Skeletal muscle cell (primary cell): Measurements from ENCODE around the gene KRTAP5-3.
"Not testable (repeated sequence)": the region's sequence is repeated elsewhere in the genome, so short reads cannot be mapped to it uniquely, and the experiment has no call there.

ENCODE experiments used
- DNase-seq: peaks from one replicate; pipeline ENCODE4 v3.0.0-alpha.2; 2010; ENCODE audit warnings: low read depth
- H3K4me3 ChIP-seq: 2 replicates; pipeline ENCODE4 v1.5.1; 2011; ENCODE audit warnings: low read depth, mild to moderate bottlenecking, control low read depth, low read length, moderate library complexity

KRTAP5-3 gene

GRCh38 chr11:1625541-1625940 is 17.3 kb upstream of the KRTAP5-3 start:
- no peak for DNase-seq
- no peak overlapping the region for H3K4me3 ChIP-seq

GRCh38 chr11:1624621-1625020 is 16.4 kb upstream of the KRTAP5-3 start:
- H3K4me3 ChIP-seq: no peak overlapping the region
- no peak for DNase-seq

- DNase-seq: no peak
- no peak overlapping the region for H3K4me3 ChIP-seq
These were observed 15.5 kb upstream of the KRTAP5-3 start for GRCh38 chr11:1623716-1624115.

GRCh38 chr11:1622086-1622485 is 13.8 kb upstream of the KRTAP5-3 start, which contains the start of gene KRTAP5-4:
TSS of gene KRTAP5-4 (minus strand) at chr11:1622138. CDS start at chr11:1622093, 45 bp downstream.
- DNase-seq: no peak
- H3K4me3 ChIP-seq: no peak within 1 kb of the TSS

- H3K4me3 ChIP-seq: no peak overlapping the region
- DNase-seq: no peak
These were observed 11.2 kb upstream of the KRTAP5-3 start for GRCh38 chr11:1619449-1619848.

GRCh38 chr11:1618231-1618630 is 10.0 kb upstream of the KRTAP5-3 start:
- DNase-seq: no peak
- H3K4me3 ChIP-seq: no peak overlapping the region

- DNase-seq: not testable (repeated sequence)
These were observed 362 bp downstream of the KRTAP5-3 start for GRCh38 chr11:1607901-1608300.

GRCh38 chr11:1607156-1607845 is 962 bp downstream of the KRTAP5-3 start:
- H3K4me3 ChIP-seq, DNase-seq: not testable (repeated sequence)

More at GRCh38 chr11:1607901-1608300, 362 bp downstream of the KRTAP5-3 start:
- H3K4me3 ChIP-seq: not testable (repeated sequence)

- H3K4me3 ChIP-seq, DNase-seq: not testable (repeated sequence)
These were observed 2.3 kb downstream of the KRTAP5-3 start for GRCh38 chr11:1605923-1606322.

GRCh38 chr11:1604711-1605110 is 3.6 kb downstream of the KRTAP5-3 start:
- H3K4me3 ChIP-seq: no peak overlapping the region
- no peak for DNase-seq

GRCh38 chr11:1604181-1604580 is 4.1 kb downstream of the KRTAP5-3 start:
- H3K4me3 ChIP-seq: no peak overlapping the region
- no peak for DNase-seq

GRCh38 chr11:1603629-1604028 is 4.6 kb downstream of the KRTAP5-3 start:
- H3K4me3 ChIP-seq: no peak overlapping the region
- DNase-seq: no peak

- not testable (repeated sequence) for H3K4me3 ChIP-seq, DNase-seq
These were observed 6.6 kb downstream of the KRTAP5-3 start for GRCh38 chr11:1601663-1602062.

- no peak for DNase-seq
These were observed 7.6 kb downstream of the KRTAP5-3 start for GRCh38 chr11:1600626-1601025.

GRCh38 chr11:1598816-1599215 is 9.4 kb downstream of the KRTAP5-3 start:
- DNase-seq: no peak
- H3K4me3 ChIP-seq: no peak overlapping the region

More at GRCh38 chr11:1600626-1601025, 7.6 kb downstream of the KRTAP5-3 start:
- no peak overlapping the region for H3K4me3 ChIP-seq

- not testable (repeated sequence) for H3K4me3 ChIP-seq, DNase-seq
These were observed 9.9 kb downstream of the KRTAP5-3 start for GRCh38 chr11:1598406-1598805.

GRCh38 chr11:1597994-1598380 is 10.3 kb downstream of the KRTAP5-3 start, which contains the start of gene KRTAP5-2:
TSS of gene KRTAP5-2 (minus strand) at chr11:1598294. CDS start at chr11:1598250, 44 bp downstream.
- no peak for DNase-seq

GRCh38 chr11:1597331-1597993 is 10.8 kb downstream of the KRTAP5-3 start:
- H3K4me3 ChIP-seq: no peak overlapping the region
- DNase-seq: no peak

More at GRCh38 chr11:1597994-1598380, 10.3 kb downstream of the KRTAP5-3 start, which contains the start of gene KRTAP5-2:
- H3K4me3 ChIP-seq: no peak within 1 kb of the TSS

- not testable (repeated sequence) for H3K4me3 ChIP-seq, DNase-seq
These were observed 11.6 kb downstream of the KRTAP5-3 start for GRCh38 chr11:1596576-1597121.

GRCh38 chr11:1595994-1596575 is 12.2 kb downstream of the KRTAP5-3 start:
- H3K4me3 ChIP-seq, DNase-seq: not testable (repeated sequence)
